GM21619 (cell line): Measurements from ENCODE around the gene CRK.
"Not testable (repeated sequence)": the region's sequence is repeated elsewhere in the genome, so short reads cannot be mapped to it uniquely, and the experiment has no call there.

Source experiments
- ATAC-seq: cut with Tn5 transposase; IDR thresholded peaks from one replicate; pipeline ENCODE4 v1.9.1; 2021; ENCODE audit not compliant: unreplicated experiment

CRK gene

DNA sequence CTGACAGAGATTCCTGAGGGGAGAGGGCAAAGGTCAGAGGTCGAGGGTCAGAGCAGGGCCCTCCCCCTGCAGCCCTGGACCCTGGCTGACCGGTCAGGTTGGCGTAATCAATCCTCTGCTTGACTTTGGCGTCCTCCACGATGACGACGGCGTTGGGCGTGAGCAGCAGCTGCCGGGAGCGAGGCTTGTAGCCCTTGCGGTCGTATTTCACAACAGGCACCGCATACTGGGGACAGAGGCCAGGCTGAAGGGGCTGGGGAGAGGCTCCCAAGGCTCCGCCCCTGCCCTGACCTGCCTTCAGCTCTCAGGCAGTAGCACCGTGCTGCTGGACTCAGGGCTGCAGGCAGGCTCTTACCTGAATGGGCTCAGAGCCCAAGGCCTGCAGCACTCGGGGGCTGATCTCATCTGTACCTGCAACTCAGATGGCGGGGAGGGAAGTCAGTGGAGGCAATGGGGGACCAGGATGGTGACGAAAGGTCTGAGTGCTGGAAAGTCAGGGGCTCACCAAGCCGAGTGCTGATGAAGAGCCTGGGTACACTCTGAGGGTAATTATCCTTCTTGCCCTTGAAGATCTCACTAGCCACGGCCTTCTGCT is 12.0 kb upstream of the CRK start:
- ATAC-seq, result no peak

GRCh38 chr17:1467258-1467657 is 11.2 kb upstream of the CRK start:
- ATAC-seq, result no peak

DNA sequence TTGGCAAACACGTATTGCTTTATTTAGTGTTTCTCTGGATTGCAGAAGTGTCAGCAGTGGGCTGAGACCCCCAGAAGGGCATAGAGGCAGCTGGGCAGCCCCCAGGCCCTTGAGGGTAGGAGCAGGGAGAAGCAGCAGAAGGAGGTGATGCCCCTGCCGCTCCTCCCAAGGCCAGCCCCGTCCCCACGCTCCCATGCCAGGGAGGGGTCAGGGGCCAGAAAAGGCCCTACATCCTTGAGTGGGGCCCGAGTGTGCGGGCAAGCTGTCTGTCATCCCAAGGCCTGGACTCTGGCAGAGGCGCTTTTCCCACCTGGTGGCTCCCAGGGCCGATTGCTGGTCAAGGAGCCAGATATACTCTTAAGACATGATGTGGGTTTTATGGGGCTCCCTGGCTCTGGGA is 8.2 kb upstream of the CRK start:
- ATAC-seq, result no peak

- no peak for ATAC-seq
Observed at GRCh38 chr17:1462164-1463112, 6.4 kb upstream of the CRK start.

DNA sequence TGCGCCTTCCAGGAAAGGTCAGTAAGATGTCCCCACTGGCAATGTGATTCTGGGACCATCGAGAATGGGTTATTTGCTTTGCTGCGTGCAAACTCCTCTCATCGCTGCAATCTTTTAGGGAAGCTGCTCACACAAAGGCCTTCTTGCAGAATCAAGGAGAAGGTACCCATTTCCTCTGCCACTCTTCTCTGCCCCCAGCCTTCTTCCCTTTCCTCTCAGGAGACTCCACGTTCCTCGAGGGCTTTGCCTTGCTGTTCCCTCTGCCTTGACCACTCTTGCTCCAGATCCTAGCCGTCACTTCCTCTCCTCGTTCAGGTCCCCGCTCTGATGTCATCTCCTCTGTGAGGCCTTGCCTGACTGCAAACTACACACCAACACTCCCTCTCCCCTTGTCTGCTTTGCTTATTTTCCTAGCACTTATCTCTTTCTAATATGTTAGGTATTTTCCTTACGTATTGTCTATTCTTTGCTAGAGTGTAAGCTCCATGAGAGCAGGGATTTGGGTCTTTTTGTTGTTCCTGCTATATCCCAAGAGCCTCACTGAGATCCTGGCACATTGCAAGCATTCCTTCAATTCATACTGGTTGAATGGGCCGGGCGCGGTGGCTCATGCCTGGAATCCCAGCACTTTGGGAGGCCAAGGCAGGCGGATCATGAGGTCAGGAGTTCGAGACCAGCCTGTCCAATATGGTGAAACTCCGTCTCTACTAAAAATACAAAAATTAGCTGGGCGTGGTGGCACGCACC is 5.3 kb upstream of the CRK start:
- ATAC-seq, result no peak

DNA sequence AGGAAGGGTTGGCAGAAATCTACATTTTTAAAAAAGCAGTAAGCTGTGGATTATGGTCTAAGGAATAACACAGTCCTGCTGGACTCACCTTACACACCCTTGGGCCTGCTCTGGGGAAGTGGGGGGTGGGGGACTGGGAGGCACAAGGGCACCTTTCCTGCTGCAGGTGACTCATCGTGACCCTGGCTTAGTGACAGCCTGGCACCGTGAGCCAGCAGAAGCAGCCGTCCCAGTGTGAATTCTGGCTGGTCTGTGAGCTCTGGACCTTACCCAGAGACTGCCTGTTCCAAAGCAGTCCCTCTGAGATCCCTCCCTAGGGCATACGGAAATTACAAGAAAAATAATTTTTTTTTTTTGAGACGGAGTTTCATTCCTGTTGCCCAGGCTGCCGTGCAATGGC is 4.2 kb upstream of the CRK start:
- ATAC-seq, result no peak

DNA sequence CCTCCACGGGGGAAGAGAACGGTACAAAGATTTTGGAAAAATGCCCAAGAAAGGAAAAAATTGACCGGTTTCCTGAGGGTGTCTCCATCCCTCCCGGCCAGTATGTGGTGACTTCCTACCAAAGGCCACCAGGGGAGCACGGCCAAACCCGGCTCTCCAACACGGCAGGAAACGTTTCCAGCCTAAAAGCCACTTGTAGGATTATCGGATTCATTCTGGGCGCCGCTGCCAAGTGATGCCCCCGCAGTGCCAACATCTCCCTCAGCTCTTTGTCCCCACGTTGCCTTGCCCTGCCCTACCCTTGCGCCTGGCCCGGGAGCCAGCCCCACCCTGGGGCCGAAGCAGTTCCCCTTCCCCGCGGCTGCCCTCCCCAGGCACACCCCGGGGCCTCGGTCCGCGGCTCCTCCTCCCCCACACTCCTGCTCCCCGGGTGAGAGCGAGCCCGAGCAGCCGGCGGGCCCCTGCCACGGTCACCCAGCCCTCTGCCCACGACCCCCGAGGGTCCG is 688 bp downstream of the CRK start:
- ATAC-seq, result peak; percentile 31

- ATAC-seq, result no peak
Observed at GRCh38 chr17:1454541-1454940, 1.5 kb downstream of the CRK start.

- ATAC-seq, result not testable (repeated sequence)
Observed at GRCh38 chr17:1453694-1454093, 2.3 kb downstream of the CRK start.

GRCh38 chr17:1452836-1453235 is 3.2 kb downstream of the CRK start:
- ATAC-seq, result no peak

DNA sequence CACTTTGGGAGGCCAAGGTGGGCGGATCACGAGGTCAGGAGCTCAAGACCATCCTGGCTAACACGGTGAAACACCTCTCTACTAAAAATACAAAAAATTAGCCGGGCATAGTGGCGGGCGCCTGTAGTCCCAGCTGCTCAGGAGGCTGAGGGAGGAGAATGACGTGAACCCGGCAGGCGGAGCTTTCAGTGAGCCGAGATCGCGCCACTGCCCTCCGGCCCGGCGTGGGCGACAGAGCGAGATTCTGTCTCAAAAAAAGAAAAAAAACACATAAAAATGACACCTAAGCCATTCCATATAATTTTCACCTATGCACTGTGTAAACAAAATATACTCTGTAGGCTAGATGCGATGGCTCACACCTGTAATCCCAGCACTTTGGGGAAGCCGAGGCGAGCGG is 5.8 kb downstream of the CRK start:
- not testable (repeated sequence) for ATAC-seq

DNA sequence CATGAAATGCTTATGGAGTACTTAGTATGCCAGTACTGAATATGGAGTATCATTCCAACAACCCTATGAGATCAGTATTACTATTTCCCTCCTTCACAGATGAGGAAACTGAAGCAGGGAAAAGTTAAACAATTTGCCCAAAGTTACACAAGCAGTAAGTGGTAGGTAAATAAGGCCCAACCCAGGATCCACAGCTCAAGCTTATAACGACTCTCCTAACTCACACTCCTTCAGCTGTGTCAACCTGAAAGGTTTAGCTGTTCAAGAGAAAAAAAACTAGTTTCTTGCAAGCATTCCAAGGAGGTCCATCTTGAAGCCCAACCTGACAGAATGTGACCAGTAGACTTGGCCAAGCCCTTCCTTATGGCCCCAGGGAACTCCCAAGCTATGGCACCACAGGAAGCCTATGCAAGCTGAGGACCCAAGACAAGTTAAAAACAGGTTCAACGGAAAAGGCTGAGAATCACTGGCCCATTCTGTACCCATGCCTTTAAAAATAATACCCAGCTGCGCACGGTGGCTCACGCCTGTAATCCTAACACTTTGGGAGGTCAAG is 6.5 kb downstream of the CRK start:
- ATAC-seq, result no peak

- no peak for ATAC-seq
Observed at GRCh38 chr17:1447052-1447451, 9.0 kb downstream of the CRK start.

DNA sequence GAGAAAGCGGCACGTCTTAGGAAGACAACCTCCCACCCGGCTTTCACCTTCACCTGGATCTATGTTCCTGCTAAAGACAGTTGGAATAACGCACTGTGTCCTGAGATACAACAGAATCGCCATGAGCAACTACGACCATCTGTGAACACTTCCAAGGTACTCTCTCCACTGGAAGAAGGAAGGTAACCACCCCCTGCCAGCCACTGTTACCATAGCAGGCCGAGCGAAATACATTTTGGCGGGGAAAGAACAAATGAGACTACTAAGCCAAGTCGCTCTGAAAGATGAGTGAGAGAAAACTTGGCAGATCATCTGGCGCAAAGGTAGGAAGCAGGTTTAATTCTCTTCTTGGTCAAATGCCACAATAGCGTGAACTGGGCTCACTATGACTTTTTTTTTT is 9.8 kb downstream of the CRK start:
- ATAC-seq, result no peak

GRCh38 chr17:1445695-1446094 is 10.3 kb downstream of the CRK start:
- ATAC-seq, result not testable (repeated sequence)

DNA sequence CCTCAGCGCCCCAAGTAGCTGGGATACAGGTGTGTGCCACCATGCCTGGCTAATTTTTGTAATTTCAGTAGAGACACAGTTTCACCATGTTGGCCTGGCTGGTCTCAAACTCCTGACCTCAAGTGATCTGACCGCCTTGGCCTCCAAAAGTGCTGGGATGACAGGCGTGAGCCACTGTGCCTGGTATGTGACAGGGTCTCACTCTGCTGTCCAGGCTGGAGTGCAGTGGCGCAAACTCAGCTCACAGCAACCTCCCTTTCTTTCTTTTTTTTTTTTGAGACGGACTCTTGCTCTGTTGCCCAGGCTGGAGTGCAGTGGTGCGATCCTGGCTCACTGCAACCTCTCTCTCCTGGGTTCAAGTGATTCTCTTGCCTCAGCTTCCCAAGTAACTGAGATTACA is 13.3 kb downstream of the CRK start:
- not testable (repeated sequence) for ATAC-seq

GRCh38 chr17:1442187-1442586 is 13.8 kb downstream of the CRK start:
- ATAC-seq, result no peak

DNA sequence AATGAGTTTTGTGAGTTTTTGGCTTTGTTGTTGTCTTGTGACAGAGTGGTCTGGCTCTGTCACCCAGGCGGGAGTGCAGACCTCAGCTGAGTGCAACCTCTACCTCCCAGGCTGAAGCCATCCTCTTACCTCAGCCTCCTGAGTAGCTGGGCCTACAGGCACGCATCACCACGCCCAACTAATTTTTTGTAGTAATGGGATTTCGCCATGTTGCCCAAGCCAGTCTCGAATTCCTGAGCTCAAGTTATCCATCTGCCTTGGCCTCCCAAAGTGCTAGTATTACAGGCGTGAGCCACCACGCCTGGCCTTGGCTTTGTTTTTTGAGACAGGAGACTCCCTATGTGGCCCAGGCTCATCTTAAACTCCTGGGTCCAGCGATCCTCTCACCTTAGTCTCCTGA is 15.1 kb downstream of the CRK start:
- ATAC-seq, result no peak

DNA sequence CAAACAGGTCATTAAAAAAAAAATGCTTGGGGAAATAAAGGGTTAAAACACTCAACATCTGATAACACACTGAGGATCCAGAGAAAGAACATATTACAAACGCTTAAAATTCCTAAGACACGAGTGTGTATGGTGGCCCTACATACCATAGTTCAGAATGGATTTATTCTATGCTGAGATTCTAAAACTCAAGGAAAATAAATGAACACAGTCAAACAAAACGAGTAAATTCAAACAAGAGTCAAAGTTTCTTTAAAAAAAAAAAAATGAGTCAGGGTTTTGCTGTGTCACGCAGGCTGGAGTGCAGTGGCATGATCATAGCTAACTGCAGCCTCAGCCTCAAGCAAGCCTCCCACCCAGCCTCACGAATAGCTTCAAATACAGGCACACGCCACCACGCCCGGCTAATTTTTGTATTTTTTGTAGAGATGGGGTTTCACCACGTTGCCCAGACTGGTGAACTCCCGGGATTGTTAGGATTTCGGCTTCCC is 17.4 kb downstream of the CRK start:
- no peak for ATAC-seq

GRCh38 chr17:1435326-1435725 is 20.7 kb downstream of the CRK start:
- no peak for ATAC-seq

GRCh38 chr17:1434150-1434549 is 21.9 kb downstream of the CRK start:
- ATAC-seq, result no peak
